SK-N-SH (cell line): ENCODE data around the gene DHRSX. TPM values are rescaled to one million over a fixed set of nuclear protein-coding genes. Genes with fewer than 3 reads are reported as not detected.

Experiments
- CTCF ChIA-PET: fragments of 300-600, 350-600 bp; formaldehyde crosslinking; extraction: SDS; loops from one replicate; lab custom pipeline; 2021; lab: Yijun Ruan, JAX
- POLR2A ChIA-PET: fragments of 350-600 bp; sonication (Branson Sonifier 250); formaldehyde crosslinking; extraction: SDS; loops from one replicate; lab custom pipeline; 2020; ENCODE audit warnings: antibody characterized with exemption, inconsistent platforms; lab: Yijun Ruan, JAX
- DNase-seq: peaks from one replicate; pipeline ENCODE4 v3.0.0; 2012
- H2AFZ ChIP-seq: fragments of 200-600 bp; sonication (generic); 2 replicates; pipeline ENCODE4 v1.8.1; 2016; ENCODE audit warnings: antibody characterized with exemption, mild to moderate bottlenecking, low read depth
- H3F3A ChIP-seq: fragments of 200-600 bp; sonication (generic); replicated peaks from 2 replicates; pipeline ENCODE3; 2016; ENCODE audit warnings: antibody characterized with exemption, mild to moderate bottlenecking; ENCODE audit not compliant: insufficient read depth
- H3K27ac ChIP-seq, 2 experiments: fragments of 200-500 bp in 1 of 2; fragments of 200-600 bp in 1 of 2; sonication (Bioruptor generic) in 1 of 2; sonication (generic), shearing (Covaris generic) in 1 of 2; 2 replicates each; pipeline versions ENCODE4 v1.5.1 to v1.6.1; 2014 to 2016; ENCODE audit warnings: low read depth in 2 of 2, inconsistent platforms in 1 of 2, low read length in 1 of 2, mild to moderate bottlenecking in 1 of 2, mixed read lengths in 1 of 2
- H3K27me3 ChIP-seq: fragments of 200-600 bp; sonication (generic), shearing (Covaris generic); 2 replicates; pipeline ENCODE4 v1.6.1; 2016; ENCODE audit warnings: mixed run types; ENCODE audit not compliant: insufficient read depth
- H3K36me3 ChIP-seq, 2 experiments: fragments of 200-500 bp in 1 of 2; fragments of 200-600 bp in 1 of 2; sonication (Bioruptor generic) in 1 of 2; sonication (generic) in 1 of 2; replicated peaks in 1 of 2; 2 replicates each; pipeline versions ENCODE3 to v1.5.1; 2014 to 2016; ENCODE audit warnings: low read length in 1 of 2, mild to moderate bottlenecking in 1 of 2; ENCODE audit not compliant: insufficient read depth in 2 of 2, control insufficient read depth in 1 of 2
- H3K4me1 ChIP-seq, 2 experiments: fragments of 200-500 bp in 1 of 2; fragments of 200-600 bp in 1 of 2; sonication (Bioruptor generic) in 1 of 2; sonication (generic), shearing (Covaris generic) in 1 of 2; 2 replicates each; pipeline versions ENCODE4 v1.5.1 to v1.6.1; 2014 to 2016; ENCODE audit warnings: low read depth in 1 of 2, low read length in 1 of 2, mixed run types in 1 of 2; ENCODE audit not compliant: insufficient read depth in 2 of 2, control insufficient read depth in 1 of 2
- H3K4me2 ChIP-seq: fragments of 200-600 bp; sonication (generic), shearing (Covaris generic); 2 replicates; pipeline ENCODE4 v1.6.1; 2017; ENCODE audit warnings: mixed run types
- H3K4me3 ChIP-seq, 2 experiments: fragments of 200-500 bp in 1 of 2; fragments of 200-600 bp in 1 of 2; sonication (Bioruptor generic) in 1 of 2; sonication (generic), shearing (Covaris generic) in 1 of 2; 2 replicates each; pipeline versions ENCODE4 v1.5.1 to v1.8.1; 2014 to 2016; ENCODE audit warnings: low read depth in 2 of 2, inconsistent platforms in 1 of 2, low read length in 1 of 2, mild to moderate bottlenecking in 1 of 2, mixed read lengths in 1 of 2, moderate library complexity in 1 of 2
- H3K79me2 ChIP-seq: fragments of 200-600 bp; sonication (generic); 2 replicates; pipeline ENCODE4 v1.8.1; 2017; ENCODE audit warnings: mild to moderate bottlenecking; ENCODE audit not compliant: insufficient read depth
- H3K9ac ChIP-seq: fragments of 200-600 bp; sonication (generic); 2 replicates; pipeline ENCODE4 v1.6.1; 2017; ENCODE audit warnings: mixed run types
- H3K9me2 ChIP-seq: fragments of 200-600 bp; sonication (generic); 2 replicates; pipeline ENCODE4 v1.6.1; 2017; ENCODE audit warnings: mixed run types
- H3K9me3 ChIP-seq: fragments of 200-600 bp; sonication (generic); 2 replicates; pipeline ENCODE4 v1.6.1; 2017; ENCODE audit warnings: mixed run types, mild to moderate bottlenecking, moderate library complexity
- H4K20me1 ChIP-seq: fragments of 200-600 bp; sonication (generic); 2 replicates; pipeline ENCODE4 v1.6.1; 2017; ENCODE audit warnings: mild to moderate bottlenecking, mixed run types; ENCODE audit not compliant: insufficient read depth
- CHD2 ChIP-seq: fragments of 150-350 bp; IDR thresholded peaks from 2 replicates; pipeline ENCODE4 v1.6.1; 2018; ENCODE audit warnings: low read length; ENCODE audit not compliant: partially characterized antibody
- CTCF ChIP-seq: fragments of 200-600 bp; sonication (generic); IDR thresholded peaks from 2 replicates; pipeline ENCODE4 v1.6.1; 2017; ENCODE audit warnings: antibody characterized with exemption, mild to moderate bottlenecking, moderate library complexity
- ELF1 ChIP-seq: IDR thresholded peaks from 2 replicates; pipeline ENCODE4 v1.4.0; 2012
- EP300 ChIP-seq, 2 experiments: IDR thresholded peaks; 2 replicates each; pipeline versions ENCODE4 v1.4.0 to v1.6.1; 2012; ENCODE audit warnings: borderline replicate concordance in 1 of 2, low read depth in 1 of 2, low read length in 1 of 2
- EZH2phosphoT487 ChIP-seq: fragments of 200-600 bp; sonication (generic); IDR thresholded peaks from 2 replicates; pipeline ENCODE4 v1.6.1; 2017; ENCODE audit warnings: low read depth, mixed run types, mild to moderate bottlenecking, antibody characterized with exemption, moderate library complexity, borderline replicate concordance
- FOXJ3 ChIP-seq: sonication (generic); formaldehyde crosslinking; IDR thresholded peaks from 2 replicates; pipeline ENCODE4 v1.5.1; 2020; ENCODE audit warnings: mild to moderate bottlenecking, missing genetic modification reagents
- FOXM1 ChIP-seq: IDR thresholded peaks from 2 replicates; pipeline ENCODE4 v1.4.0; 2012; ENCODE audit warnings: low read depth, mild to moderate bottlenecking
- GABPA ChIP-seq: IDR thresholded peaks from 2 replicates; pipeline ENCODE4 v1.4.0; 2012; ENCODE audit warnings: low read depth, mild to moderate bottlenecking
- GATA2 ChIP-seq: sonication (generic); formaldehyde crosslinking; IDR thresholded peaks from 2 replicates; pipeline ENCODE4 v1.5.0; 2020; ENCODE audit warnings: mild to moderate bottlenecking, missing genetic modification reagents
- IRF3 ChIP-seq: fragments of 150-350 bp; IDR thresholded peaks from 2 replicates; pipeline ENCODE4 v1.6.1; 2016; ENCODE audit warnings: mild to moderate bottlenecking, low read depth, low read length
- JUND ChIP-seq: IDR thresholded peaks from 2 replicates; pipeline ENCODE4 v1.4.0; 2012
- NRF1 ChIP-seq: IDR thresholded peaks from 2 replicates; pipeline ENCODE4 v1.6.1; 2012; ENCODE audit warnings: low read depth, mild to moderate bottlenecking, low read length
- PBX3 ChIP-seq: IDR thresholded peaks from 2 replicates; pipeline ENCODE4; 2012
- RAD21 ChIP-seq: IDR thresholded peaks from 2 replicates; pipeline ENCODE4 v1.6.1; 2012; ENCODE audit warnings: mild to moderate bottlenecking, low read length
- RCOR1 ChIP-seq: fragments of 150-350 bp; IDR thresholded peaks from 2 replicates; pipeline ENCODE4 v1.6.1; 2017; ENCODE audit warnings: antibody characterized with exemption, low read length
- RFX5 ChIP-seq: IDR thresholded peaks from 2 replicates; pipeline ENCODE4 v1.6.1; 2012; ENCODE audit warnings: mild to moderate bottlenecking, improper control_type of control experiment, low read length
- SMC3 ChIP-seq: IDR thresholded peaks from 2 replicates; pipeline ENCODE4 v1.6.1; 2012; ENCODE audit warnings: low read depth, low read length, improper control_type of control experiment
- TAF1 ChIP-seq: IDR thresholded peaks from 2 replicates; pipeline ENCODE4 v1.6.1; 2012; ENCODE audit warnings: low read depth, mild to moderate bottlenecking, low read length, moderate library complexity, borderline replicate concordance
- TCF12 ChIP-seq: IDR thresholded peaks from 2 replicates; pipeline ENCODE4 v1.4.0; 2012
- TEAD4 ChIP-seq: IDR thresholded peaks from 2 replicates; pipeline ENCODE4 v1.4.0; 2012; ENCODE audit warnings: mild to moderate bottlenecking, borderline replicate concordance; ENCODE audit not compliant: insufficient read depth
- ZBTB33 ChIP-seq: IDR thresholded peaks from 2 replicates; pipeline ENCODE4 v1.4.0; 2012; ENCODE audit warnings: low read depth, borderline replicate concordance
- WGBS: methylation state at CpG from one replicate; pipeline ENCODE4 v1.1.6; 2017; ENCODE audit warnings: low lambda C conversion rate; 5-methylcytosine and 5-hydroxymethylcytosine counted together
- polyA plus RNA-seq, 3 experiments: library from polyadenylated mRNA; depleted of rRNA; stranded (reverse); fragments of >200 nt; gene quantifications; 2 replicates each; pipeline ENCODE4 v1.2.3, GENCODE V29; 2012

Gene DHRSX
- polyA plus RNA-seq, 1 of the 3 experiments (the other 2 are of a cell fraction), result 34.3 TPM

GRCh38 chrX:2243913-2244460 lies 256.8 kb downstream of the DHRSX start (continued):
- TF ChIP-seq FOXJ3 (CRISPR knock-in tag) (no peak), CHD2 (no peak), TEAD4 (no peak), RFX5 (no peak), JUND (no peak), FOXM1 (no peak), SMC3 (no peak), TCF12 (no peak), CTCF (no peak)

GRCh38 chrX:2242980-2243379 lies 257.8 kb downstream of the DHRSX start:
- no peak overlapping the region for H3K27ac ChIP-seq
- H3K4me2 ChIP-seq, result no peak overlapping the region
- H3K9me3 ChIP-seq, result no peaks in the 10 kb centered on the region
- DNase-seq, result no peak
- WGBS, result 93% methylated on average over 22 of the region's 22 CpGs
- ChIA-PET CTCF (no interaction called here), POLR2A (no interaction called here)
- H3K9ac ChIP-seq, result no peak overlapping the region
- no peak overlapping the region for H3K4me3 ChIP-seq
- no peaks in the 10 kb centered on the region for H3K79me2 ChIP-seq
- H3K36me3 ChIP-seq, result no peaks in the 10 kb centered on the region
- no peaks in the 10 kb centered on the region for H3K4me1 ChIP-seq
- no peaks in the 10 kb centered on the region for H4K20me1 ChIP-seq
- H3K27me3 ChIP-seq, result no peaks in the 10 kb centered on the region
- no peaks in the 10 kb centered on the region for H3F3A ChIP-seq
- no peaks in the 10 kb centered on the region for H3K9me2 ChIP-seq
- H2AFZ ChIP-seq, result no peak overlapping the region
- TF ChIP-seq IRF3 (no peak), GABPA (no peak), JUND (no peak), SMC3 (no peak), EZH2phosphoT487 (no peak), EP300 (IDR thresholded peaks at IDR 0.05; ENCODE audit: borderline replicate concordance in 1 of 2, low read depth in 1 of 2, low read length in 1 of 2) (no peak), TAF1 (no peak), FOXJ3 (CRISPR knock-in tag) (no peak), RAD21 (no peak), CHD2 (no peak), ZBTB33 (no peak), RCOR1 (no peak), PBX3 (no peak), ELF1 (no peak), NRF1 (no peak), GATA2 (CRISPR knock-in tag) (no peak), CTCF (no peak), RFX5 (no peak), TEAD4 (no peak)
